BJ (cell line): ENCODE results near the gene NHS. TPM values are rescaled to one million over a fixed set of nuclear protein-coding genes. Genes with fewer than 3 reads are reported as not detected.
A peak's percentile ranks its signal among the peaks of the same experiment; 100 is the strongest.

Experiments used
- CTCF ChIA-PET: fragments of 350-600 bp; formaldehyde crosslinking; extraction: SDS; loops from one replicate; lab custom pipeline; 2021; ENCODE audit warnings: antibody characterized with exemption, inconsistent platforms; lab: Yijun Ruan, JAX
- POLR2A ChIA-PET: fragments of 300-600 bp; sonication (Branson Sonifier 250); formaldehyde crosslinking; extraction: SDS; loops from one replicate; lab custom pipeline; 2021; ENCODE audit warnings: antibody characterized with exemption; lab: Charles Lee
- DNase-seq: peaks from one replicate; pipeline ENCODE4 v3.0.0-alpha.2; 2011; ENCODE audit warnings: low read depth
- H3K27me3 ChIP-seq: 2 replicates; pipeline ENCODE4 v1.6.0; 2011; ENCODE audit warnings: low read length; ENCODE audit not compliant: control insufficient read depth, insufficient read depth
- H3K36me3 ChIP-seq: 2 replicates; pipeline ENCODE4 v1.5.1; 2011; ENCODE audit warnings: low read length; ENCODE audit not compliant: control insufficient read depth, insufficient read depth
- H3K4me3 ChIP-seq: 2 replicates; pipeline ENCODE4 v1.5.1; 2011; ENCODE audit warnings: low read depth, mild to moderate bottlenecking, control low read depth, low read length
- polyA plus RNA-seq: library from polyadenylated mRNA; depleted of rRNA; stranded (reverse); fragments of >200 nt; gene quantifications from 2 replicates; pipeline ENCODE4 v1.2.3, GENCODE V29; 2011
- TF ChIP-seq, protein P1 (sequence below): IDR thresholded peaks from 2 replicates; pipeline ENCODE4 v1.5.1; 2011; ENCODE audit warnings: low read depth, mild to moderate bottlenecking, control low read depth, inconsistent platforms, low read length, moderate library complexity; ENCODE audit not compliant: insufficient read depth

Gene NHS
- polyA plus RNA-seq, 1 experiment, result 2.2 TPM

DNA sequence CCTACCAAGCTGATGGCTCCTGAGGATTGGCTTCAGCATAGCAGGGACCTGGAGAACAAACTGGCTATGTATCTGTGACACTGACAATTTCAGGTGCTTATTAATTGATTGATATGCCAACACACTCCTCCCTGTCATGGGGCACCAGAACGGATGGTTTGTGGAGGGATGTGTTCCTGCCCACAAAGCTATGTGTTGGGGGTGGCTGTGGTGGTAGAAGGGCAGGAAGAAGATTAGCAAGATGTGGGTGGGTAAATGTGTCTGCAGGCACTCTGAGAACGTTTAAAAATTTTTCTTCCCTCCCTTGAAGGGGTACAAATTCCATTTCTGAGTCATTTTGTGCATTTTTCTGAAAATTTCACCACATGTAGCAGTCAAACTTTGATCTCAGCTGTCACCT lies 307.3 kb downstream of the NHS start:
- POLR2A ChIA-PET, result no interaction called here
- DNase-seq, result no peak

DNA sequence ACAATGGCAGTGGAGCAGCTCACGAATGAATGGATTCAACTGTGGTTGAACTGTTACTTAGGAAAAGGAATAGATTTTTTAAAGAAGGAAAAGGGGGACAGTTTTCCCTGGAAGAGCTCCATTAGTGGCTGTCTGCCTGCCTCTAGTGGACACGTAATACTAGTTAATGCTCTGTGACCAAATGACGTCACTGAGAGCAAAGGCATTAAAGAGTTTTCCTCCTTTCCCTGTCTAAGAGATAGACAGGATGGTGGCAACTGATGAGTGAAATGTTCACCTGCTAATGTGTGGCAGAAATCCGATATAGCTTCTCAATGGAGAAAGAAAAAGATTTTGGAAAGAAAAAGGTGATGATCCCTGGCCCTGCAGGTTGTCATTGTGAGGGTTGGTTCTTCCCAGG lies 310.0 kb downstream of the NHS start:
- Histone ChIP-seq H3K27me3 (no peaks in the 10 kb centered on the region), H3K36me3 (no peaks in the 10 kb centered on the region), H3K4me3 (no peak overlapping the region)
- CTCF ChIA-PET, result no interaction called here
- DNase-seq, result no peak
- TF ChIP-seq, protein P1, sequence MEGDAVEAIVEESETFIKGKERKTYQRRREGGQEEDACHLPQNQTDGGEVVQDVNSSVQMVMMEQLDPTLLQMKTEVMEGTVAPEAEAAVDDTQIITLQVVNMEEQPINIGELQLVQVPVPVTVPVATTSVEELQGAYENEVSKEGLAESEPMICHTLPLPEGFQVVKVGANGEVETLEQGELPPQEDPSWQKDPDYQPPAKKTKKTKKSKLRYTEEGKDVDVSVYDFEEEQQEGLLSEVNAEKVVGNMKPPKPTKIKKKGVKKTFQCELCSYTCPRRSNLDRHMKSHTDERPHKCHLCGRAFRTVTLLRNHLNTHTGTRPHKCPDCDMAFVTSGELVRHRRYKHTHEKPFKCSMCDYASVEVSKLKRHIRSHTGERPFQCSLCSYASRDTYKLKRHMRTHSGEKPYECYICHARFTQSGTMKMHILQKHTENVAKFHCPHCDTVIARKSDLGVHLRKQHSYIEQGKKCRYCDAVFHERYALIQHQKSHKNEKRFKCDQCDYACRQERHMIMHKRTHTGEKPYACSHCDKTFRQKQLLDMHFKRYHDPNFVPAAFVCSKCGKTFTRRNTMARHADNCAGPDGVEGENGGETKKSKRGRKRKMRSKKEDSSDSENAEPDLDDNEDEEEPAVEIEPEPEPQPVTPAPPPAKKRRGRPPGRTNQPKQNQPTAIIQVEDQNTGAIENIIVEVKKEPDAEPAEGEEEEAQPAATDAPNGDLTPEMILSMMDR, result no peak
- POLR2A ChIA-PET, result no interaction called here

More for the DNA sequence above, 307.3 kb downstream of the NHS start:
- Histone ChIP-seq H3K4me3 (no peak overlapping the region), H3K36me3 (no peaks in the 10 kb centered on the region), H3K27me3 (no peaks in the 10 kb centered on the region)
- TF ChIP-seq, protein P1, result no peak
- CTCF ChIA-PET, result no interaction called here

DNA sequence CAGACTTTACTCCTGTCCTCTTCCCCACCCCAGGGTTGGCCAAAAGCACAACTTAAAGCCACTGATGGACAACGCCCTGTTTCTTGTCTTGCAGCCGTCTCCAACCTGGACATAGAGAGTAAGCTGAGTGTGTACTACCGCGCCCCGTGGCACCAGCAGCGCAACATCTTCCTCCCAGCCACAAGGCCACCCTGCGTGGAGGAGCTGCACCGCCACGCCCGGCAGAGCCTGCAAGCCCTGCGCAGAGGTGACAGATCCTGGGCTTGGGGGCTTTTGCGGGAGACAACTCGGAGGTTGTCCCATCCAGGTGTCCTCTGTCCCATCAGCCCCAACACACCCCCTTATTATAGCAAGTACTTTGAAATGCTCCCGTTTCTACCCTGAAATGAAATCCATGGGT lies 312.6 kb downstream of the NHS start:
- Histone ChIP-seq H3K27me3 (no peaks in the 10 kb centered on the region), H3K4me3 (no peak overlapping the region), H3K36me3 (no peaks in the 10 kb centered on the region)
- ChIA-PET POLR2A (no interaction called here), CTCF (interaction anchor here (0.8 kb wide), 1 partner anchor 10 kb away, joined by 6 read pairs; no protein-coding TSS in a partner anchor)
- TF ChIP-seq, protein P1, result no peak
- DNase-seq, result no peak

DNA sequence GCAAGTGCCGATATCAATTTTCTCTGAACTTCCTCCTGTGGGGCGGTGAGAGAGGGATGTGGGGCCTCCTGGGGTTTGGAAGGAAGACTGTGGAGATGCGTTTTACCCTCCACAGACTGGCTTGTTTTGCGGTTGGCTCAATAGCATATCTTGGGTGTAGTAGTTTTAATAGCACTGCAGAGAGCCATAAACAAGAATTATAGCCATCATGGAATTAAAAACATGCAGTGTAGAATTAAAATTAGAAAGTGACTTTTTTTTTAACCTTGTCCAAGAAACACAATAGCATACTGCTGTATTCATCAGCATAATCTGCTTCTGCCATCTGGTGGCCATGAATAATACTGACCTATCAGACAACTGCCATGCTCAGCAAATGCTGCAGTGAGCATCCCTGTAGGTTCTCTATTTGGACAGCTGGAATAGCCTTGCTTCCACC lies 315.0 kb downstream of the NHS start:
- ChIA-PET CTCF (interaction anchor here (0.6 to 2.4 kb wide), 10 partner anchors 13 to 569 kb away, joined by 3 to 9 read pairs (median 4); no protein-coding TSS in a partner anchor), POLR2A (no interaction called here)
- no peak for DNase-seq
- Histone ChIP-seq H3K27me3 (no peaks in the 10 kb centered on the region), H3K36me3 (no peaks in the 10 kb centered on the region), H3K4me3 (no peak overlapping the region)
- TF ChIP-seq, protein P1, result peak; percentile 53; the same call in 1 of the 2 replicates

DNA sequence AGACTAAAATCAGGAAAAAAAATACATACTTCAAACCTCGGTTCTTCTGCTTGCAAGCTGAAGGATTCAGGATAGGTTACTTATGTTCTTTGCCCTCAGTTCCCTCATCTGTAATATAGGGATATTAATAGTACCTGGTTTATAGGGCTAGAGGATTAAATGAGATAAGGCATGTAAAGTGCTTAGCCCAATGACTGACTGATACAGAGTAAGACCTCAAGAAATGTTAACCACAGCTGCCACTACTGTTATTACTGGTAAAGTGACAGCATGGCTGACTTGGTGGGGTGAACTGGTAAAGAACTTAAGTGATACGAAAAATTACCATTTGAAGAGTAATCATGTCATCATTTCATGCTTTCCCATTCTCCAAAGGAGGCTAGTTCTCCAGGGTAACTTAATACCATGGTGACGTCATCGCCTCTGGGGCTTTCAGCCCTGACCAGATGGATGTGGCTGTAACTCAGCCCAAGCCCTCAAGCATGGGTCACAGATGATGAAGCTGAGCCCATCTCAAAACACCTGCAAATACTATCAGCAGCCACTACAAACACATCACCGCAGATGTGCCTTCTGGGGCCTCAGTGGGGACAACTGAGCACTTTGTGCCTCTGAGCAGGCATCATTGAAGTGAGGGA lies 317.8 kb downstream of the NHS start:
- Histone ChIP-seq H3K4me3 (no peak overlapping the region), H3K36me3 (no peaks in the 10 kb centered on the region), H3K27me3 (no peaks in the 10 kb centered on the region)
- CTCF ChIA-PET, result interaction anchor here (0.9 to 2.1 kb wide), 2 partner anchors 451 to 456 kb away, joined by 3 to 9 read pairs; no protein-coding TSS in a partner anchor
- POLR2A ChIA-PET, result no interaction called here
- TF ChIP-seq, protein P1, result no peak
- no peak for DNase-seq
